GM12873 (cell line): ENCODE results near the gene GLYATL1.

Experiments used
- CTCF ChIP-seq: IDR thresholded peaks from 2 replicates; pipeline ENCODE4 v1.5.1; 2012; ENCODE audit warnings: low read depth, mild to moderate bottlenecking, moderate library complexity, low read length, control low read depth; ENCODE audit not compliant: insufficient read depth; ENCODE audit errors: missing control alignments

Gene GLYATL1

GRCh38 chr11:58998480-58999290 lies 59.4 kb downstream of the GLYATL1 start:
- TF ChIP-seq CTCF, result no peak

- no peak for TF ChIP-seq CTCF
Observed at GRCh38 chr11:58999291-58999680, 60.0 kb downstream of the GLYATL1 start.

- no peak for TF ChIP-seq CTCF
Observed at GRCh38 chr11:59000003-59000402, 60.7 kb downstream of the GLYATL1 start.
